ENCODE data around the gene LGI1. TPM values are rescaled to one million over a fixed set of nuclear protein-coding genes. Genes with fewer than 3 reads are reported as not detected.

LGI1 gene
- total RNA-seq, 1 experiment from 2014 or later = not detected

- H3K27me3 ChIP-seq (ENCODE audit: control insufficient read depth, insufficient read depth, low read length) = no peaks in the 10 kb centered on the region; the same call in 1 of the 2 replicates
- no TSS peak for BruUV-seq (replicated peaks)
- ChIA-PET CTCF (no interaction called here), POLR2A (no interaction called here)
- no peaks in the 10 kb centered on the region for H3K9me3 ChIP-seq (ENCODE audit: control insufficient read depth, insufficient read depth, low read depth, low read length)
- TF ChIP-seq TCF7L2 (IDR thresholded peaks at IDR 0.05; ENCODE audit: low read depth, low read length) (no peak), SIN3A (IDR thresholded peaks at IDR 0.05; ENCODE audit: borderline replicate concordance, insufficient read depth, low read depth, low read length) (no peak), REST (IDR thresholded peaks at IDR 0.05; ENCODE audit: insufficient read depth in 1 of 2, low read depth in 2 of 2, low read length in 1 of 2) (no peak), CTCF (IDR thresholded peaks at IDR 0.05) (no peak), POLR2AphosphoS5 (IDR thresholded peaks at IDR 0.05; ENCODE audit: low read depth, low read length) (no peak)
- in situ Hi-C loops (cut with HindIII; ENCODE audit: low pct_unique_long_range_greater_than_20kb, low sequenced_read_pairs) (no loop called here), intact Hi-C loops (cut with micrococcal nuclease; ENCODE audit: unreplicated experiment) (no loop called here)
- H3K4me3 ChIP-seq (ENCODE audit: low read depth in 2 of 2, low read length in 2 of 2) = no peak overlapping the region
- no peak for ATAC-seq
- no peak for DNase-seq (ENCODE audit: low read depth, low spot score)
- no peaks in the 10 kb centered on the region for H3K4me1 ChIP-seq (ENCODE audit: control insufficient read depth, insufficient read depth, low read length)
- no peaks in the 10 kb centered on the region for H3K36me3 ChIP-seq (ENCODE audit: control insufficient read depth, insufficient read depth, low read length)
- no peak overlapping the region for H3K27ac ChIP-seq (ENCODE audit: low read length)
These were observed 761 bp downstream of the LGI1 start for GRCh38 chr10:93758508-93758885.

GRCh38 chr10:93758891-93759410 is 1.2 kb downstream of the LGI1 start:
- Histone ChIP-seq H3K27ac (ENCODE audit: low read length) (no peak overlapping the region), H3K9me3 (ENCODE audit: control insufficient read depth, insufficient read depth, low read depth, low read length) (no peaks in the 10 kb centered on the region), H3K36me3 (ENCODE audit: control insufficient read depth, insufficient read depth, low read length) (no peaks in the 10 kb centered on the region), H3K27me3 (ENCODE audit: control insufficient read depth, insufficient read depth, low read length) (no peaks in the 10 kb centered on the region; the same call in 1 of the 2 replicates), H3K4me3 (ENCODE audit: low read depth in 2 of 2, low read length in 2 of 2) (no peak overlapping the region), H3K4me1 (ENCODE audit: control insufficient read depth, insufficient read depth, low read length) (no peaks in the 10 kb centered on the region)
- TF ChIP-seq CTCF (IDR thresholded peaks at IDR 0.05) (no peak), REST (IDR thresholded peaks at IDR 0.05; ENCODE audit: insufficient read depth in 1 of 2, low read depth in 2 of 2, low read length in 1 of 2) (no peak), POLR2AphosphoS5 (IDR thresholded peaks at IDR 0.05; ENCODE audit: low read depth, low read length) (no peak), SIN3A (IDR thresholded peaks at IDR 0.05; ENCODE audit: borderline replicate concordance, insufficient read depth, low read depth, low read length) (no peak), TCF7L2 (IDR thresholded peaks at IDR 0.05; ENCODE audit: low read depth, low read length) (no peak)
- DNase-seq (ENCODE audit: low read depth, low spot score) = no peak
- ATAC-seq = no peak
- BruUV-seq (replicated peaks) = no TSS peak
- ChIA-PET CTCF (no interaction called here), POLR2A (no interaction called here)
- intact Hi-C loops (cut with micrococcal nuclease; ENCODE audit: unreplicated experiment) = no loop called here
- in situ Hi-C loops (cut with HindIII; ENCODE audit: low pct_unique_long_range_greater_than_20kb, low sequenced_read_pairs) = no loop called here

Data from Panc1 (cell line).